Neuronal stem cell (in vitro differentiated cells): Measurements from ENCODE around the gene CASP9.

Experiments used
- DNase-seq: peaks from one replicate; pipeline ENCODE4 v3.0.0-alpha.2; 2013; ENCODE audit warnings: low spot score
- H2AFZ ChIP-seq: one replicate; pipeline ENCODE4 v1.6.1; 2013; ENCODE audit warnings: mild to moderate bottlenecking, low read length, inconsistent platforms
- H2AK5ac ChIP-seq: 2 replicates; pipeline ENCODE4 v1.6.1; 2013; ENCODE audit warnings: low read depth, mild to moderate bottlenecking, inconsistent platforms, low read length, moderate library complexity, mixed read lengths
- H2BK120ac ChIP-seq: 2 replicates; pipeline ENCODE4 v1.6.1; 2013; ENCODE audit warnings: low read depth, mild to moderate bottlenecking, inconsistent platforms, low read length, moderate library complexity, mixed read lengths
- H2BK12ac ChIP-seq: one replicate; pipeline ENCODE4 v1.6.1; 2013; ENCODE audit warnings: low read length, inconsistent platforms
- H2BK15ac ChIP-seq: 2 replicates; pipeline ENCODE4 v1.6.1; 2013; ENCODE audit warnings: mild to moderate bottlenecking, low read length, inconsistent platforms, mixed read lengths
- H2BK5ac ChIP-seq: one replicate; pipeline ENCODE4 v1.6.1; 2013; ENCODE audit warnings: inconsistent platforms, mild to moderate bottlenecking, low read length, moderate library complexity
- H3K14ac ChIP-seq: one replicate; pipeline ENCODE4 v1.6.1; 2013; ENCODE audit warnings: low read length, inconsistent platforms
- H3K18ac ChIP-seq: 2 replicates; pipeline ENCODE4 v1.6.1; 2013; ENCODE audit warnings: low read length, inconsistent platforms
- H3K23ac ChIP-seq: 2 replicates; pipeline ENCODE4 v1.6.1; 2013; ENCODE audit warnings: low read depth, mild to moderate bottlenecking, mixed read lengths, low read length, inconsistent platforms; ENCODE audit not compliant: poor library complexity
- H3K27ac ChIP-seq: replicated peaks from 3 replicates; pipeline ENCODE4 v1.5.1; 2013; ENCODE audit warnings: low read length, inconsistent platforms
- H3K27me3 ChIP-seq, 3 experiments: 2 replicates each; pipeline ENCODE4 v1.6.1; 2013; ENCODE audit warnings: low read length in 3 of 3, mild to moderate bottlenecking in 2 of 3, inconsistent platforms in 1 of 3, low read depth in 1 of 3, mixed read lengths in 1 of 3, moderate library complexity in 1 of 3; ENCODE audit not compliant: control insufficient read depth in 3 of 3, insufficient read depth in 3 of 3
- H3K36me3 ChIP-seq, 2 donors: replicated peaks in 1 of 2; 2 replicates each; pipeline ENCODE4 v1.6.1; 2013; ENCODE audit warnings: low read length in 2 of 2; ENCODE audit not compliant: control insufficient read depth in 2 of 2, insufficient read depth in 2 of 2
- H3K4ac ChIP-seq: 2 replicates; pipeline ENCODE4 v1.6.1; 2013; ENCODE audit warnings: inconsistent platforms, mild to moderate bottlenecking, low read length, moderate library complexity
- H3K4me1 ChIP-seq, 2 donors: 1 replicate in 1 of 2; 2 replicates in 1 of 2; pipeline ENCODE4 v1.6.1; 2013; ENCODE audit warnings: low read length in 2 of 2, low read depth in 1 of 2; ENCODE audit not compliant: control insufficient read depth in 2 of 2, insufficient read depth in 1 of 2
- H3K4me2 ChIP-seq: one replicate; pipeline ENCODE4 v1.6.1; 2013; ENCODE audit warnings: mild to moderate bottlenecking, low read length, inconsistent platforms; ENCODE audit not compliant: insufficient read depth, poor library complexity, severe bottlenecking
- H3K4me3 ChIP-seq, 2 donors: 2 replicates each; pipeline ENCODE4 v1.5.1; 2013; ENCODE audit warnings: low read length in 2 of 2, mild to moderate bottlenecking in 2 of 2, inconsistent platforms in 1 of 2, moderate library complexity in 1 of 2
- H3K79me1 ChIP-seq: one replicate; pipeline ENCODE4 v1.6.1; 2013; ENCODE audit warnings: low read depth, mild to moderate bottlenecking, inconsistent platforms, low read length, moderate library complexity
- H3K9ac ChIP-seq: one replicate; pipeline ENCODE4 v1.6.1; 2013; ENCODE audit warnings: mild to moderate bottlenecking, low read depth, low read length, inconsistent platforms; ENCODE audit not compliant: poor library complexity
- H3K9me3 ChIP-seq, 2 donors: replicated peaks in 1 of 2; 2 replicates each; pipeline versions ENCODE3 to v1.6.1; 2013; ENCODE audit warnings: low read length in 2 of 2, mild to moderate bottlenecking in 2 of 2, inconsistent platforms in 1 of 2, low read depth in 1 of 2, mixed read lengths in 1 of 2, moderate library complexity in 1 of 2; ENCODE audit not compliant: control insufficient read depth in 2 of 2, insufficient read depth in 1 of 2
- H4K8ac ChIP-seq: one replicate; pipeline ENCODE4 v1.6.1; 2013; ENCODE audit warnings: low read depth, mild to moderate bottlenecking, inconsistent platforms, low read length, moderate library complexity
- H4K91ac ChIP-seq: one replicate; pipeline ENCODE4 v1.6.1; 2013; ENCODE audit warnings: low read length, low read depth, mild to moderate bottlenecking, inconsistent platforms; ENCODE audit not compliant: poor library complexity
- WGBS, 2 donors: extraction: QIAGEN DNeasy Blood & Tissue Kit; methylation state at CpG; one replicate each; pipeline ENCODE4 v1.1.7; 2013; ENCODE audit warnings: missing lambda C conversion rate in 2 of 2, mixed read lengths in 1 of 2; ENCODE audit not compliant: insufficient read length in 2 of 2, insufficient replicate concordance in 1 of 2; ENCODE audit errors: extremely low coverage in 2 of 2; 5-methylcytosine and 5-hydroxymethylcytosine counted together

The CASP9 gene

GRCh38 chr1:15506831-15507230 is 17.2 kb downstream of the CASP9 start:
- H3K4me3 ChIP-seq, result no peak overlapping the region
- no peaks in the 10 kb centered on the region for H3K27me3 ChIP-seq
- H2BK5ac ChIP-seq, result no peak overlapping the region
- no peak overlapping the region for H4K8ac ChIP-seq
- no peak overlapping the region for H2AK5ac ChIP-seq
- no peak overlapping the region for H2BK120ac ChIP-seq
- no peak overlapping the region for H3K9ac ChIP-seq
- no peaks in the 10 kb centered on the region for H3K9me3 ChIP-seq
- no peak overlapping the region for H2AFZ ChIP-seq
- no peak overlapping the region for H2BK12ac ChIP-seq
- no peak overlapping the region for H4K91ac ChIP-seq
- no peak overlapping the region for H3K4me2 ChIP-seq
- no peak overlapping the region for H3K23ac ChIP-seq
- H3K4me1 ChIP-seq, result peaks cover 0 to 4% of the 10 kb centered on the region in 2 donors
- peaks cover 2 to 3% of the 10 kb centered on the region in 2 donors for H3K36me3 ChIP-seq
- H3K27ac ChIP-seq, result no peak overlapping the region
- H2BK15ac ChIP-seq, result no peak overlapping the region
- H3K18ac ChIP-seq, result no peak overlapping the region
- H3K79me1 ChIP-seq, result peaks cover 1% of the 10 kb centered on the region
- DNase-seq, result no peak
- H3K4ac ChIP-seq, result no peak overlapping the region
- no peak overlapping the region for H3K14ac ChIP-seq
- no CpG with 5 or more reads among the region's 17 CpGs for WGBS, 2 donors

GRCh38 chr1:15504436-15504835 is 19.6 kb downstream of the CASP9 start:
- Histone ChIP-seq H3K9ac (no peak overlapping the region), H3K27ac (no peak overlapping the region), H2AK5ac (no peak overlapping the region), H4K8ac (no peak overlapping the region), H3K18ac (no peak overlapping the region), H3K4me1 (peaks cover 3 to 4% of the 10 kb centered on the region in 2 donors), H2BK15ac (no peak overlapping the region), H3K23ac (no peak overlapping the region), H3K9me3 (no peaks in the 10 kb centered on the region), H3K4me2 (no peak overlapping the region), H3K4me3 (no peak overlapping the region), H2BK120ac (no peak overlapping the region), H3K4ac (no peak overlapping the region), H3K14ac (no peak overlapping the region), H4K91ac (no peak overlapping the region), H3K79me1 (no peaks in the 10 kb centered on the region), H2BK5ac (no peak overlapping the region), H2AFZ (no peak overlapping the region), H3K36me3 (peaks cover 4 to 6% of the 10 kb centered on the region in 2 donors), H3K27me3 (no peaks in the 10 kb centered on the region), H2BK12ac (no peak overlapping the region)
- no CpG with 5 or more reads among the region's 4 CpGs for WGBS, 2 donors
- no peak for DNase-seq

- Histone ChIP-seq H3K9ac (no peak overlapping the region), H2AK5ac (no peak overlapping the region), H3K27ac (no peak overlapping the region), H2BK15ac (no peak overlapping the region), H3K4me2 (no peak overlapping the region), H3K4me3 (no peak overlapping the region), H3K14ac (no peak overlapping the region), H3K4ac (no peak overlapping the region), H3K4me1 (peaks cover 3 to 4% of the 10 kb centered on the region in 2 donors), H3K79me1 (no peaks in the 10 kb centered on the region), H2BK120ac (no peak overlapping the region), H4K8ac (no peak overlapping the region), H3K23ac (peak overlapping the region; percentile 27), H3K18ac (no peak overlapping the region), H2BK5ac (no peak overlapping the region), H2AFZ (no peak overlapping the region), H3K9me3 (peaks cover 0 to 4% of the 10 kb centered on the region in 2 donors), H2BK12ac (no peak overlapping the region), H4K91ac (no peak overlapping the region), H3K36me3 (peaks cover 4% of the 10 kb centered on the region in 2 donors), H3K27me3 (no peaks in the 10 kb centered on the region)
- WGBS, 2 donors, result no CpG with 5 or more reads among the region's 17 CpGs
- peak; percentile 48 for DNase-seq
Observed at GRCh38 chr1:15501208-15502032, 22.6 kb downstream of the CASP9 start.
